ENCODE results near the gene CLCN1.

GRCh38 chr7:143390104-143390772, 74.3 kb downstream of the CLCN1 start:
- TF ChIP-seq CTCF (IDR thresholded peaks at IDR 0.05) (no peak), EZH2phosphoT487 (IDR thresholded peaks at IDR 0.05) (no peak)
